ENCODE data around the gene SEMA4G. TPM values are rescaled to one million over a fixed set of nuclear protein-coding genes. Genes with fewer than 3 reads are reported as not detected.

Gene SEMA4G
- total RNA-seq, 1 experiment from 2014 or later: 8.5 TPM

- Histone ChIP-seq H4K5ac (ENCODE audit: insufficient read length, low read depth, low read length) (no peak overlapping the region), H4K20me1 (ENCODE audit: control insufficient read depth, insufficient read depth, insufficient read length) (no peaks in the 10 kb centered on the region), H3K79me2 (ENCODE audit: insufficient read depth, low read length) (no peaks in the 10 kb centered on the region), H2BK12ac (ENCODE audit: insufficient read length, low read depth, low read length) (no peak overlapping the region), H3K9ac (ENCODE audit: extremely low read depth, insufficient read length, low read length) (no peak overlapping the region), H2BK120ac (ENCODE audit: low read depth, low read length, poor library complexity, severe bottlenecking) (no peak overlapping the region), H3K23me2 (ENCODE audit: insufficient read length, low read depth, low read length, poor library complexity, severe bottlenecking) (peaks cover 6% of the 10 kb centered on the region), H2BK20ac (ENCODE audit: low read depth, low read length, poor library complexity, severe bottlenecking) (no peak overlapping the region), H3T11ph (ENCODE audit: low read length) (no peak overlapping the region), H2AK5ac (ENCODE audit: insufficient read length, low read length) (no peak overlapping the region), H3K23ac (ENCODE audit: insufficient read length, low read depth, low read length) (no peak overlapping the region), H3K27me3 (ENCODE audit: insufficient read depth, low read length) (peaks cover 12% of the 10 kb centered on the region; the same call in 1 of the 2 replicates), H2AFZ (ENCODE audit: low read length) (no peak overlapping the region), H2BK5ac (ENCODE audit: insufficient read length, low read length) (no peak overlapping the region), H3K18ac (ENCODE audit: insufficient read length, low read depth, low read length) (no peak overlapping the region), H3K27ac (ENCODE audit: insufficient read length, low read depth, low read length) (no peak overlapping the region), H4K8ac (replicated peaks; ENCODE audit: insufficient read length, low read depth, low read length) (no peak overlapping the region), H3K56ac (ENCODE audit: insufficient read length, low read depth, low read length) (no peak overlapping the region), H3K4me1 (ENCODE audit: insufficient read depth, low read length) (no peaks in the 10 kb centered on the region), H3K14ac (ENCODE audit: insufficient read depth, low read length) (no peak overlapping the region), H3K79me1 (ENCODE audit: insufficient read depth, low read depth, low read length, poor library complexity, severe bottlenecking) (no peaks in the 10 kb centered on the region), H3K4ac (ENCODE audit: low read depth, low read length) (no peak overlapping the region), H4K91ac (ENCODE audit: insufficient read length, low read depth, low read length) (no peak overlapping the region), H3K4me2 (ENCODE audit: insufficient read depth, insufficient read length, low read length) (no peak overlapping the region), H3K9me3 (ENCODE audit: control insufficient read depth, low read depth, low read length) (no peaks in the 10 kb centered on the region), H2BK15ac (ENCODE audit: low read depth, low read length) (no peak overlapping the region)
- no CpG with 5 or more reads among the region's 9 CpGs for WGBS (ENCODE audit: extremely low coverage, insufficient read length, low lambda C conversion rate)
- H3K9me3 Mint-ChIP-seq: no peaks in the 10 kb centered on the region; a peak in 1 of 5 replicates
- H3K27ac Mint-ChIP-seq: peak overlapping the region in 1 of 3 experiments; percentile 32; a peak in 2 of 7 replicates
- H3K4me1 Mint-ChIP-seq: peaks cover 23 to 44% of the 10 kb centered on the region in 2 experiments
- H3K36me3 Mint-ChIP-seq (ENCODE audit: insufficient read depth in 1 of 3, low read depth in 3 of 3): no peaks in the 10 kb centered on the region
- TF ChIP-seq CTCF (conservative IDR thresholded peaks at IDR 0.05): no peak
- H3K4me3 Mint-ChIP-seq: peak overlapping the region in 1 of 2 experiments; percentile 2; a peak in 1 of 5 replicates
- DNase-seq: no peak
- H3K27me3 Mint-ChIP-seq (ENCODE audit: low read depth): peaks cover 47% of the 10 kb centered on the region
Measured at GRCh38 chr10:101013365-101013825, 44.1 kb downstream of the SEMA4G start.
